ENCODE measurements around the gene TAAR9. TPM values are rescaled to one million over a fixed set of nuclear protein-coding genes. Genes with fewer than 3 reads are reported as not detected.

Gene TAAR9
- total and polyA plus RNA-seq, 2 experiments from 2014 or later: not detected

- peaks cover 1% of the 10 kb centered on the region for H3K36me3 ChIP-seq (ENCODE audit: insufficient read depth)
- no peak for ATAC-seq
Measured at GRCh38 chr6:132506869-132507808, 30.9 kb upstream of the TAAR9 start.

More at GRCh38 chr6:132506869-132507808, 30.9 kb upstream of the TAAR9 start:
- no peak for TF ChIP-seq ZNF331 (CRISPR knock-in tag; IDR thresholded peaks at IDR 0.05; ENCODE audit: low read depth)
- TF ChIP-seq, protein P1, sequence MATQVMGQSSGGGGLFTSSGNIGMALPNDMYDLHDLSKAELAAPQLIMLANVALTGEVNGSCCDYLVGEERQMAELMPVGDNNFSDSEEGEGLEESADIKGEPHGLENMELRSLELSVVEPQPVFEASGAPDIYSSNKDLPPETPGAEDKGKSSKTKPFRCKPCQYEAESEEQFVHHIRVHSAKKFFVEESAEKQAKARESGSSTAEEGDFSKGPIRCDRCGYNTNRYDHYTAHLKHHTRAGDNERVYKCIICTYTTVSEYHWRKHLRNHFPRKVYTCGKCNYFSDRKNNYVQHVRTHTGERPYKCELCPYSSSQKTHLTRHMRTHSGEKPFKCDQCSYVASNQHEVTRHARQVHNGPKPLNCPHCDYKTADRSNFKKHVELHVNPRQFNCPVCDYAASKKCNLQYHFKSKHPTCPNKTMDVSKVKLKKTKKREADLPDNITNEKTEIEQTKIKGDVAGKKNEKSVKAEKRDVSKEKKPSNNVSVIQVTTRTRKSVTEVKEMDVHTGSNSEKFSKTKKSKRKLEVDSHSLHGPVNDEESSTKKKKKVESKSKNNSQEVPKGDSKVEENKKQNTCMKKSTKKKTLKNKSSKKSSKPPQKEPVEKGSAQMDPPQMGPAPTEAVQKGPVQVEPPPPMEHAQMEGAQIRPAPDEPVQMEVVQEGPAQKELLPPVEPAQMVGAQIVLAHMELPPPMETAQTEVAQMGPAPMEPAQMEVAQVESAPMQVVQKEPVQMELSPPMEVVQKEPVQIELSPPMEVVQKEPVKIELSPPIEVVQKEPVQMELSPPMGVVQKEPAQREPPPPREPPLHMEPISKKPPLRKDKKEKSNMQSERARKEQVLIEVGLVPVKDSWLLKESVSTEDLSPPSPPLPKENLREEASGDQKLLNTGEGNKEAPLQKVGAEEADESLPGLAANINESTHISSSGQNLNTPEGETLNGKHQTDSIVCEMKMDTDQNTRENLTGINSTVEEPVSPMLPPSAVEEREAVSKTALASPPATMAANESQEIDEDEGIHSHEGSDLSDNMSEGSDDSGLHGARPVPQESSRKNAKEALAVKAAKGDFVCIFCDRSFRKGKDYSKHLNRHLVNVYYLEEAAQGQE (IDR thresholded peaks at IDR 0.05; ENCODE audit: unreplicated experiment): no peak
- TF ChIP-seq NANOG (IDR thresholded peaks at IDR 0.05; ENCODE audit: borderline replicate concordance): no peak
- TF ChIP-seq ZNF462 (CRISPR knock-in tag; IDR thresholded peaks at IDR 0.05): no peak
- TF ChIP-seq STAT1 (IDR thresholded peaks at IDR 0.05; ENCODE audit: unreplicated experiment): no peak
- no peak for TF ChIP-seq POLR2AphosphoS5 (IDR thresholded peaks at IDR 0.05; ENCODE audit: low read depth)
- TF ChIP-seq, protein P2, sequence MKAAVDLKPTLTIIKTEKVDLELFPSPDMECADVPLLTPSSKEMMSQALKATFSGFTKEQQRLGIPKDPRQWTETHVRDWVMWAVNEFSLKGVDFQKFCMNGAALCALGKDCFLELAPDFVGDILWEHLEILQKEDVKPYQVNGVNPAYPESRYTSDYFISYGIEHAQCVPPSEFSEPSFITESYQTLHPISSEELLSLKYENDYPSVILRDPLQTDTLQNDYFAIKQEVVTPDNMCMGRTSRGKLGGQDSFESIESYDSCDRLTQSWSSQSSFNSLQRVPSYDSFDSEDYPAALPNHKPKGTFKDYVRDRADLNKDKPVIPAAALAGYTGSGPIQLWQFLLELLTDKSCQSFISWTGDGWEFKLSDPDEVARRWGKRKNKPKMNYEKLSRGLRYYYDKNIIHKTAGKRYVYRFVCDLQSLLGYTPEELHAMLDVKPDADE (IDR thresholded peaks at IDR 0.05): no peak
- no peak for TF ChIP-seq EZH2phosphoT487 (IDR thresholded peaks at IDR 0.05; ENCODE audit: unreplicated experiment)
- TF ChIP-seq CREB1 (CRISPR knock-in tag; IDR thresholded peaks at IDR 0.05; ENCODE audit: low read depth): no peak
- no peak for TF ChIP-seq EZH2 (IDR thresholded peaks at IDR 0.05; ENCODE audit: low read depth, unreplicated experiment)
- TF ChIP-seq ZNF114 (CRISPR knock-in tag; IDR thresholded peaks at IDR 0.05): no peak
- Histone ChIP-seq H3K27ac (ENCODE audit: low read depth) (no peak overlapping the region), H3F3A (replicated peaks; ENCODE audit: low read depth) (no peaks in the 10 kb centered on the region), H3K4me2 (no peak overlapping the region), H3K4me3 (no peak overlapping the region), H4K20me1 (replicated peaks; ENCODE audit: insufficient read depth) (peaks cover 21% of the 10 kb centered on the region), H3K9me2 (ENCODE audit: insufficient read depth) (no peaks in the 10 kb centered on the region), H3K4me1 (ENCODE audit: insufficient read depth) (peaks cover 16% of the 10 kb centered on the region; the same call in 1 of the 2 replicates), H3K79me2 (replicated peaks; ENCODE audit: insufficient read depth) (peaks cover 91% of the 10 kb centered on the region), H3K27me3 (ENCODE audit: insufficient read depth) (no peaks in the 10 kb centered on the region), H2AFZ (no peak overlapping the region)
- peaks cover 3% of the 10 kb centered on the region; the same call in 1 of the 3 replicates for H3K36me3 Mint-ChIP-seq (ENCODE audit: low read depth)
- peaks cover 20% of the 10 kb centered on the region for H3K4me1 Mint-ChIP-seq
- H3K4me3 Mint-ChIP-seq: no peak overlapping the region
- H3K27me3 Mint-ChIP-seq (ENCODE audit: insufficient read depth, low read depth, poor library complexity): no peaks in the 10 kb centered on the region
- no peaks in the 10 kb centered on the region for H3K9me3 Mint-ChIP-seq
- DNase-seq (ENCODE audit: low spot score): no peak
- no peak overlapping the region for H3K27ac Mint-ChIP-seq

Measured in GM23338 (cell line).